GM19395 (cell line): ENCODE results near the gene R3HDM2.
"Not testable (repeated sequence)": the region's sequence is repeated elsewhere in the genome, so short reads cannot be mapped to it uniquely, and the experiment has no call there.

ENCODE experiments used
- ATAC-seq: cut with Tn5 transposase; IDR thresholded peaks from one replicate; pipeline ENCODE4 v1.9.1; 2021; ENCODE audit warnings: mild to moderate bottlenecking, moderate library complexity; ENCODE audit not compliant: unreplicated experiment

Gene R3HDM2

GRCh38 chr12:57336299-57336698, 94.5 kb downstream of the R3HDM2 start:
- ATAC-seq = not testable (repeated sequence)

GRCh38 chr12:57334219-57334618, 96.6 kb downstream of the R3HDM2 start:
- ATAC-seq = no peak

- ATAC-seq = no peak
Observed at GRCh38 chr12:57332646-57333312, 98.1 kb downstream of the R3HDM2 start.

- no peak for ATAC-seq
Observed at GRCh38 chr12:57330992-57331391, 99.9 kb downstream of the R3HDM2 start.

GRCh38 chr12:57329219-57329618, 101.6 kb downstream of the R3HDM2 start:
- no peak for ATAC-seq

GRCh38 chr12:57325395-57325794, 105.4 kb downstream of the R3HDM2 start:
- no peak for ATAC-seq

GRCh38 chr12:57323416-57323815, 107.4 kb downstream of the R3HDM2 start:
- no peak for ATAC-seq

- ATAC-seq = no peak
Observed at GRCh38 chr12:57320639-57321038, 110.2 kb downstream of the R3HDM2 start.

- ATAC-seq = no peak
Observed at GRCh38 chr12:57319678-57320469, 111.0 kb downstream of the R3HDM2 start.

GRCh38 chr12:57315681-57316080, 115.2 kb downstream of the R3HDM2 start:
- ATAC-seq = no peak

- not testable (repeated sequence) for ATAC-seq
Observed at GRCh38 chr12:57312287-57312686, 118.6 kb downstream of the R3HDM2 start.

- no peak for ATAC-seq
Observed at GRCh38 chr12:57309420-57309819, 121.4 kb downstream of the R3HDM2 start.

GRCh38 chr12:57300961-57301584, 129.8 kb downstream of the R3HDM2 start:
- no peak for ATAC-seq

- ATAC-seq = no peak
Observed at GRCh38 chr12:57299514-57300016, 131.3 kb downstream of the R3HDM2 start.

- ATAC-seq = no peak
Observed at GRCh38 chr12:57296291-57296690, 134.6 kb downstream of the R3HDM2 start.

- not testable (repeated sequence) for ATAC-seq
Observed at GRCh38 chr12:57282073-57282472, 148.8 kb downstream of the R3HDM2 start.

- peak; percentile 96 for ATAC-seq
Observed at GRCh38 chr12:57280211-57281062, 150.4 kb downstream of the R3HDM2 start.

GRCh38 chr12:57278465-57279381, 152.1 kb downstream of the R3HDM2 start:
- no peak for ATAC-seq

GRCh38 chr12:57276935-57277563, 153.8 kb downstream of the R3HDM2 start:
- ATAC-seq = no peak
